Neural cell (in vitro differentiated cells): ENCODE results near the gene UTRN. TPM values are rescaled to one million over a fixed set of nuclear protein-coding genes. Genes with fewer than 3 reads are reported as not detected.

Source experiments
- H2AFZ ChIP-seq: fragments of 200-600, 300-800 bp; sonication (generic), shearing (Covaris generic); 2 replicates; pipeline ENCODE4 v1.6.0; 2014; ENCODE audit warnings: low read depth, mild to moderate bottlenecking, antibody characterized with exemption, low read length, moderate library complexity
- H3F3A ChIP-seq: fragments of 200-600 bp; shearing (Covaris generic); 2 replicates; pipeline ENCODE4 v1.6.1; 2016; ENCODE audit warnings: mild to moderate bottlenecking, moderate library complexity, mixed read lengths, antibody characterized with exemption, low read length; ENCODE audit not compliant: insufficient read depth, poor library complexity, severe bottlenecking
- H3K27ac ChIP-seq: fragments of 200-600, 300-800 bp; sonication (generic), shearing (Covaris generic); 2 replicates; pipeline ENCODE4 v1.5.1; 2014; ENCODE audit warnings: mild to moderate bottlenecking, low read length, moderate library complexity
- H3K27me3 ChIP-seq: fragments of 300-800, 200-600 bp; sonication (generic), shearing (Covaris generic); 2 replicates; pipeline ENCODE4 v1.6.0; 2014; ENCODE audit warnings: mild to moderate bottlenecking, low read depth, low read length, moderate library complexity; ENCODE audit not compliant: insufficient read depth
- H3K36me3 ChIP-seq: fragments of 300-800, 200-600 bp; sonication (generic), shearing (Covaris generic); 2 replicates; pipeline ENCODE4 v1.5.1; 2014; ENCODE audit warnings: mild to moderate bottlenecking, antibody characterized with exemption, low read length, moderate library complexity; ENCODE audit not compliant: insufficient read depth
- H3K4me2 ChIP-seq: fragments of 300-800, 200-600 bp; sonication (generic), shearing (Covaris generic); 2 replicates; pipeline ENCODE4 v1.6.0; 2014; ENCODE audit warnings: mild to moderate bottlenecking, low read length
- H3K4me3 ChIP-seq: fragments of 300-800, 200-600 bp; sonication (generic), shearing (Covaris generic); 2 replicates; pipeline ENCODE4 v1.5.1; 2014; ENCODE audit warnings: mild to moderate bottlenecking, low read length, moderate library complexity
- H3K79me2 ChIP-seq: fragments of 200-600 bp; shearing (Covaris generic); replicated peaks from 2 replicates; pipeline ENCODE4 v1.6.0; 2014; ENCODE audit warnings: mild to moderate bottlenecking, low read length, moderate library complexity; ENCODE audit not compliant: insufficient read depth
- H3K9ac ChIP-seq: fragments of 300-800, 200-600 bp; sonication (generic), shearing (Covaris generic); 2 replicates; pipeline ENCODE4 v1.6.1; 2016; ENCODE audit warnings: mild to moderate bottlenecking, low read length, mixed read lengths
- H3K9me2 ChIP-seq: fragments of 200-600 bp; shearing (Covaris generic); 2 replicates; pipeline ENCODE4 v1.6.1; 2016; ENCODE audit warnings: mild to moderate bottlenecking, low read length, mixed read lengths; ENCODE audit not compliant: insufficient read depth
- H3K9me3 ChIP-seq: fragments of 200-600, 300-800 bp; sonication (generic), shearing (Covaris generic); 2 replicates; pipeline ENCODE4 v1.6.1; 2016; ENCODE audit warnings: mild to moderate bottlenecking, mixed run types, low read length, moderate library complexity, mixed read lengths
- H4K20me1 ChIP-seq: fragments of 200-600 bp; shearing (Covaris generic); 2 replicates; pipeline ENCODE4 v1.6.1; 2016; ENCODE audit warnings: mild to moderate bottlenecking, mixed run types; ENCODE audit not compliant: insufficient read depth
- EP300 ChIP-seq: fragments of 450-650 bp; conservative IDR thresholded peaks from 2 replicates; pipeline ENCODE4 v1.6.1; 2014; ENCODE audit warnings: antibody characterized with exemption, mild to moderate bottlenecking, moderate library complexity; ENCODE audit not compliant: poor library complexity, severe bottlenecking
- EZH2 ChIP-seq: fragments of 200-600, 300-800 bp; shearing (Covaris generic), sonication (generic); IDR thresholded peaks from 2 replicates; pipeline ENCODE4 v1.6.1; 2014; ENCODE audit warnings: antibody characterized with exemption, low read length, borderline replicate concordance, mild to moderate bottlenecking; ENCODE audit not compliant: insufficient read depth, poor library complexity, severe bottlenecking
- MXI1 ChIP-seq: fragments of 450-650 bp; conservative IDR thresholded peaks from 2 replicates; pipeline ENCODE4 v1.6.1; 2014; ENCODE audit warnings: antibody characterized with exemption, mild to moderate bottlenecking; ENCODE audit not compliant: poor library complexity, severe bottlenecking
- POLR2AphosphoS5 ChIP-seq: IDR thresholded peaks from 2 replicates; pipeline ENCODE4 v1.6.1; 2012
- RAD21 ChIP-seq: fragments of 450-650 bp; conservative IDR thresholded peaks from 2 replicates; pipeline ENCODE4 v1.6.1; 2014; ENCODE audit warnings: antibody characterized with exemption, mild to moderate bottlenecking, moderate library complexity
- SMC3 ChIP-seq: fragments of 450-650 bp; conservative IDR thresholded peaks from 2 replicates; pipeline ENCODE4 v1.6.1; 2014; ENCODE audit warnings: antibody characterized with exemption, mild to moderate bottlenecking, moderate library complexity; ENCODE audit not compliant: poor library complexity
- TAF1 ChIP-seq: IDR thresholded peaks from 2 replicates; pipeline ENCODE4 v1.6.1; 2012; ENCODE audit warnings: low read depth
- polyA plus RNA-seq: library from polyadenylated mRNA; depleted of rRNA; stranded (reverse); fragments of >200 nt; gene quantifications from 2 replicates; pipeline ENCODE4 v1.2.3, GENCODE V29; 2014
- TF ChIP-seq, protein P1 (sequence below): fragments of 450-650 bp; IDR thresholded peaks from 2 replicates; pipeline ENCODE4 v1.5.1; 2014; ENCODE audit warnings: antibody characterized with exemption, mild to moderate bottlenecking, moderate library complexity; ENCODE audit not compliant: poor library complexity, severe bottlenecking
- TF ChIP-seq, protein P2 (sequence below): IDR thresholded peaks from 2 replicates; pipeline ENCODE4 v1.6.1; 2012; ENCODE audit warnings: borderline replicate concordance

The UTRN gene
- polyA plus RNA-seq, 1 donor from 2014 or later: 5.2 TPM

DNA sequence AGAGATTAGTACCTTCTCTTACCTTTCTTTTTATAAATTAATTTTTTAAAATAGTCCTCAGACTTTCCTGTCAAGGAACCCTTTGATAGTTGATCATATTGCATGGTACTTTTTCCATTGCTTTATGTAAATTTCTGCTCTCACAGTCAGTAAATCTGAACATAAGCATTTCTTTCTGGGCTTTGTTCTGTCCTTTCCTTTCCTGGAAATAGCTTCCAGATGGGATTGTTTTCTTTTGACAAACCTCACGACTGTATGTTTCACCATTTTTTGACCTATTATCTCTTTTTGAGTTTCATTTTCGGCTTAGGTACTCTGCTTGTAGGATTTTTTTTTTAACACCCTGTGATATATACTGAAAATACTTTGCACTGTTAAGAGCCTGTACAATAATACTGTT, 32.6 kb downstream of the UTRN start:
- H3K4me3 ChIP-seq: no peak overlapping the region

GRCh38 chr6:144319211-144319610, 34.1 kb downstream of the UTRN start:
- Histone ChIP-seq H3K9me2 (no peaks in the 10 kb centered on the region), H3K27ac (no peak overlapping the region), H3K36me3 (no peaks in the 10 kb centered on the region), H3K4me2 (no peak overlapping the region), H3K9me3 (no peaks in the 10 kb centered on the region), H3K9ac (no peak overlapping the region), H3F3A (no peaks in the 10 kb centered on the region), H4K20me1 (no peaks in the 10 kb centered on the region), H3K4me3 (no peak overlapping the region), H3K79me2 (no peaks in the 10 kb centered on the region), H2AFZ (no peak overlapping the region), H3K27me3 (no peaks in the 10 kb centered on the region)
- TF ChIP-seq, protein P1, sequence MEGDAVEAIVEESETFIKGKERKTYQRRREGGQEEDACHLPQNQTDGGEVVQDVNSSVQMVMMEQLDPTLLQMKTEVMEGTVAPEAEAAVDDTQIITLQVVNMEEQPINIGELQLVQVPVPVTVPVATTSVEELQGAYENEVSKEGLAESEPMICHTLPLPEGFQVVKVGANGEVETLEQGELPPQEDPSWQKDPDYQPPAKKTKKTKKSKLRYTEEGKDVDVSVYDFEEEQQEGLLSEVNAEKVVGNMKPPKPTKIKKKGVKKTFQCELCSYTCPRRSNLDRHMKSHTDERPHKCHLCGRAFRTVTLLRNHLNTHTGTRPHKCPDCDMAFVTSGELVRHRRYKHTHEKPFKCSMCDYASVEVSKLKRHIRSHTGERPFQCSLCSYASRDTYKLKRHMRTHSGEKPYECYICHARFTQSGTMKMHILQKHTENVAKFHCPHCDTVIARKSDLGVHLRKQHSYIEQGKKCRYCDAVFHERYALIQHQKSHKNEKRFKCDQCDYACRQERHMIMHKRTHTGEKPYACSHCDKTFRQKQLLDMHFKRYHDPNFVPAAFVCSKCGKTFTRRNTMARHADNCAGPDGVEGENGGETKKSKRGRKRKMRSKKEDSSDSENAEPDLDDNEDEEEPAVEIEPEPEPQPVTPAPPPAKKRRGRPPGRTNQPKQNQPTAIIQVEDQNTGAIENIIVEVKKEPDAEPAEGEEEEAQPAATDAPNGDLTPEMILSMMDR: no peak
- TF ChIP-seq, protein P2, sequence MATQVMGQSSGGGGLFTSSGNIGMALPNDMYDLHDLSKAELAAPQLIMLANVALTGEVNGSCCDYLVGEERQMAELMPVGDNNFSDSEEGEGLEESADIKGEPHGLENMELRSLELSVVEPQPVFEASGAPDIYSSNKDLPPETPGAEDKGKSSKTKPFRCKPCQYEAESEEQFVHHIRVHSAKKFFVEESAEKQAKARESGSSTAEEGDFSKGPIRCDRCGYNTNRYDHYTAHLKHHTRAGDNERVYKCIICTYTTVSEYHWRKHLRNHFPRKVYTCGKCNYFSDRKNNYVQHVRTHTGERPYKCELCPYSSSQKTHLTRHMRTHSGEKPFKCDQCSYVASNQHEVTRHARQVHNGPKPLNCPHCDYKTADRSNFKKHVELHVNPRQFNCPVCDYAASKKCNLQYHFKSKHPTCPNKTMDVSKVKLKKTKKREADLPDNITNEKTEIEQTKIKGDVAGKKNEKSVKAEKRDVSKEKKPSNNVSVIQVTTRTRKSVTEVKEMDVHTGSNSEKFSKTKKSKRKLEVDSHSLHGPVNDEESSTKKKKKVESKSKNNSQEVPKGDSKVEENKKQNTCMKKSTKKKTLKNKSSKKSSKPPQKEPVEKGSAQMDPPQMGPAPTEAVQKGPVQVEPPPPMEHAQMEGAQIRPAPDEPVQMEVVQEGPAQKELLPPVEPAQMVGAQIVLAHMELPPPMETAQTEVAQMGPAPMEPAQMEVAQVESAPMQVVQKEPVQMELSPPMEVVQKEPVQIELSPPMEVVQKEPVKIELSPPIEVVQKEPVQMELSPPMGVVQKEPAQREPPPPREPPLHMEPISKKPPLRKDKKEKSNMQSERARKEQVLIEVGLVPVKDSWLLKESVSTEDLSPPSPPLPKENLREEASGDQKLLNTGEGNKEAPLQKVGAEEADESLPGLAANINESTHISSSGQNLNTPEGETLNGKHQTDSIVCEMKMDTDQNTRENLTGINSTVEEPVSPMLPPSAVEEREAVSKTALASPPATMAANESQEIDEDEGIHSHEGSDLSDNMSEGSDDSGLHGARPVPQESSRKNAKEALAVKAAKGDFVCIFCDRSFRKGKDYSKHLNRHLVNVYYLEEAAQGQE: no peak
- no peak for TF ChIP-seq EZH2
- TF ChIP-seq MXI1: no peak
- TF ChIP-seq POLR2AphosphoS5: no peak
- no peak for TF ChIP-seq TAF1
- no peak for TF ChIP-seq RAD21
- no peak for TF ChIP-seq SMC3

More for the DNA sequence above, 32.6 kb downstream of the UTRN start:
- Histone ChIP-seq H3K79me2 (no peaks in the 10 kb centered on the region), H3K27ac (no peak overlapping the region), H4K20me1 (no peaks in the 10 kb centered on the region), H3K9me3 (no peaks in the 10 kb centered on the region), H3K9ac (no peak overlapping the region), H3K27me3 (no peaks in the 10 kb centered on the region), H3K9me2 (no peaks in the 10 kb centered on the region), H3K4me2 (no peak overlapping the region), H3K36me3 (no peaks in the 10 kb centered on the region), H3F3A (no peaks in the 10 kb centered on the region), H2AFZ (no peak overlapping the region)
- no peak for TF ChIP-seq EP300
- no peak for TF ChIP-seq RAD21
- TF ChIP-seq EZH2: no peak
- TF ChIP-seq, protein P2: no peak
- no peak for TF ChIP-seq TAF1
- TF ChIP-seq POLR2AphosphoS5: no peak
- TF ChIP-seq, protein P1: no peak
- no peak for TF ChIP-seq MXI1
- no peak for TF ChIP-seq SMC3
